Tibial artery (tissue), 4 donors: Measurements from ENCODE around the gene ATRN.

Experiments used
- DNase-seq, 2 donors: peaks; one replicate each; pipeline ENCODE4 v3.0.0-alpha.2; 2019
- H3K27ac ChIP-seq, 2 donors: fragments of 200-600 bp; sonication (generic) in 1 of 2; 1 replicate in 1 of 2; 2 replicates in 1 of 2; pipeline ENCODE4 v1.5.1; 2018 to 2019; ENCODE audit warnings: mild to moderate bottlenecking in 1 of 2
- H3K27me3 ChIP-seq, 2 donors: fragments of 200-600 bp; sonication (generic) in 1 of 2; one replicate each; pipeline versions ENCODE4 v1.5.1 to v1.6.0; 2016 to 2019
- H3K36me3 ChIP-seq, 3 donors: fragments of 200-600 bp; sonication (generic) in 2 of 3; one replicate each; pipeline ENCODE4 v1.5.1; 2016 to 2019; ENCODE audit warnings: mild to moderate bottlenecking in 2 of 3
- H3K4me1 ChIP-seq, 4 donors: fragments of 200-600 bp; sonication (generic) in 2 of 4; 1 replicate in 3 of 4; 2 replicates in 1 of 4; pipeline ENCODE4 v1.5.1; 2016 to 2019
- H3K4me3 ChIP-seq, 2 donors: fragments of 200-600 bp; sonication (generic) in 1 of 2; 1 replicate in 1 of 2; 2 replicates in 1 of 2; pipeline ENCODE4 v1.5.1; 2018 to 2019; ENCODE audit warnings: mild to moderate bottlenecking in 2 of 2
- H3K9me3 ChIP-seq, 3 donors: fragments of 200-600 bp; sonication (generic) in 1 of 3; one replicate each; pipeline ENCODE4 v1.5.1; 2016 to 2019
- CTCF ChIP-seq, 2 experiments: fragments of 200-600 bp in 1 of 2; fragments of 450-650 bp in 1 of 2; IDR thresholded peaks; one replicate each; pipeline ENCODE4 v1.5.1; 2017 to 2019; ENCODE audit warnings: antibody characterized with exemption in 2 of 2, mild to moderate bottlenecking in 1 of 2, moderate library complexity in 1 of 2
- intact Hi-C: fragments of 100-400 bp; cut with DNase I; formaldehyde crosslinking; loops from one replicate; pipeline ENCODE4 v1.15.0; 2023; ENCODE audit warnings: low total_unique reads

Gene ATRN

GRCh38 chr20:3432844-3433243, 38.0 kb upstream of the ATRN start:
- no peak overlapping the region for H3K27ac ChIP-seq
- H3K4me3 ChIP-seq = no peak overlapping the region
- TF ChIP-seq CTCF (IDR thresholded peaks at IDR 0.05) = no peak
- H3K27me3 ChIP-seq = no peaks in the 10 kb centered on the region
- no peaks in the 10 kb centered on the region for H3K36me3 ChIP-seq
- no peak for DNase-seq
- H3K4me1 ChIP-seq = peaks cover 0 to 14% (median 0%) of the 10 kb centered on the region in 4 donors
- intact Hi-C loops = no loop called here
- H3K9me3 ChIP-seq = no peaks in the 10 kb centered on the region

GRCh38 chr20:3433744-3434143, 37.1 kb upstream of the ATRN start:
- Histone ChIP-seq H3K9me3 (no peaks in the 10 kb centered on the region), H3K27me3 (no peaks in the 10 kb centered on the region), H3K36me3 (no peaks in the 10 kb centered on the region), H3K4me1 (peaks cover 0 to 14% (median 0%) of the 10 kb centered on the region in 4 donors), H3K27ac (no peak overlapping the region), H3K4me3 (no peak overlapping the region)
- intact Hi-C loops = no loop called here
- no peak for TF ChIP-seq CTCF (IDR thresholded peaks at IDR 0.05)
- DNase-seq = no peak

GRCh38 chr20:3434232-3434631, 36.6 kb upstream of the ATRN start:
- H3K4me3 ChIP-seq = no peak overlapping the region
- intact Hi-C loops = no loop called here
- no peak overlapping the region for H3K27ac ChIP-seq
- no peak for DNase-seq
- H3K27me3 ChIP-seq = no peaks in the 10 kb centered on the region
- H3K9me3 ChIP-seq = no peaks in the 10 kb centered on the region
- TF ChIP-seq CTCF (IDR thresholded peaks at IDR 0.05) = no peak
- peaks cover 0 to 14% (median 0%) of the 10 kb centered on the region in 4 donors for H3K4me1 ChIP-seq
- H3K36me3 ChIP-seq = no peaks in the 10 kb centered on the region

- no peaks in the 10 kb centered on the region for H3K4me1 ChIP-seq
- no peak for TF ChIP-seq CTCF (IDR thresholded peaks at IDR 0.05)
- no peaks in the 10 kb centered on the region for H3K9me3 ChIP-seq
- no peaks in the 10 kb centered on the region for H3K36me3 ChIP-seq
- no peak overlapping the region for H3K27ac ChIP-seq
- H3K4me3 ChIP-seq = no peak overlapping the region
- no peak for DNase-seq
- H3K27me3 ChIP-seq = no peaks in the 10 kb centered on the region
- intact Hi-C loops = no loop called here
Observed at GRCh38 chr20:3436864-3437574, 33.8 kb upstream of the ATRN start.

GRCh38 chr20:3446779-3447178, 24.0 kb upstream of the ATRN start:
- no peaks in the 10 kb centered on the region for H3K27me3 ChIP-seq
- DNase-seq = no peak
- no peak overlapping the region for H3K4me3 ChIP-seq
- H3K9me3 ChIP-seq = no peaks in the 10 kb centered on the region
- TF ChIP-seq CTCF (IDR thresholded peaks at IDR 0.05) = no peak
- no peak overlapping the region for H3K27ac ChIP-seq
- H3K36me3 ChIP-seq = no peaks in the 10 kb centered on the region
- intact Hi-C loops = no loop called here
- no peaks in the 10 kb centered on the region for H3K4me1 ChIP-seq

GRCh38 chr20:3447321-3447720, 23.5 kb upstream of the ATRN start:
- H3K36me3 ChIP-seq = no peaks in the 10 kb centered on the region
- no peak overlapping the region for H3K4me3 ChIP-seq
- TF ChIP-seq CTCF (IDR thresholded peaks at IDR 0.05) = no peak
- no peaks in the 10 kb centered on the region for H3K4me1 ChIP-seq
- no peak for DNase-seq
- no peaks in the 10 kb centered on the region for H3K9me3 ChIP-seq
- no peaks in the 10 kb centered on the region for H3K27me3 ChIP-seq
- intact Hi-C loops = no loop called here
- H3K27ac ChIP-seq = no peak overlapping the region
